ENCODE data around the gene NUP210L. TPM values are rescaled to one million over a fixed set of nuclear protein-coding genes. Genes with fewer than 3 reads are reported as not detected.

NUP210L gene
- total and polyA plus RNA-seq, 9 of the 15 experiments (the other 6 are each of a cell fraction or from before 2014, with no cell fraction given) = 0.01 to 0.04 TPM; not detected in 7

DNA sequence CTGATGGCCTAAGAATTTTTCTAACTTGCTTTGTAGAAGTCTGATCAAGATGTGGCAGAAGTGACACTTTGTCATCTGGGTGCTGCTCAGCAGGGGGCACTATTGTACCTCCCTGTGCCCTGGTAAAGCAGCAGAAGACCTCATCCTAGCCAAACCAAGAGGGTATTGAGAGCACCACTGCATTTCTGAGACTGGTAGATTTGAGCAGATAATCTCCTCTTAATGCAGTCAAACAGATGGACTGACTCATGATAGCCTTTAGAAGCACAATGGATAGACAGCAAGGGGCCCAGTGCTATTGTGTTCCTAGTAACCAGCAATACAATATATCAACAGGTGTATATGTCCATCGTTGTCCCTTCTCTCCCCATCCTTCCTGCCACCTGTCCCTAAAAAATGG, 31.3 kb upstream of the NUP210L start:
- Histone ChIP-seq H3K4me2 (ENCODE audit: insufficient read depth, low read length) (peak overlapping the region; percentile 58; the same call in 1 of the 2 replicates), H3K4me1 (replicated peaks in 1 of 2; ENCODE audit: control insufficient read depth in 2 of 2, insufficient read depth in 2 of 2, low read length in 2 of 2) (peaks cover 11 to 25% of the 10 kb centered on the region in 2 experiments; a peak in 4 of 5 replicates), H3K27me3 (ENCODE audit: control insufficient read depth in 2 of 2, insufficient read depth in 2 of 2, low read length in 2 of 2) (no peaks in the 10 kb centered on the region), H2AFZ (ENCODE audit: low read depth, low read length) (peak overlapping the region; percentile 20; the same call in 1 of the 2 replicates), H3K9me1 (ENCODE audit: control insufficient read depth, insufficient read depth, low read length) (no peaks in the 10 kb centered on the region), H3K79me2 (ENCODE audit: control insufficient read depth, insufficient read depth, low read length) (peaks cover 19% of the 10 kb centered on the region), H3K9ac (ENCODE audit: insufficient read depth in 1 of 2, low read depth in 2 of 2, low read length in 2 of 2) (no peak overlapping the region), H3K4me3 (no peak overlapping the region), H3K9me3 (replicated peaks; ENCODE audit: control insufficient read depth, insufficient read depth, low read depth, low read length) (no peaks in the 10 kb centered on the region), H3K27ac (ENCODE audit: extremely low read depth, low read depth, low read length) (peak overlapping the region; percentile 46; the same call in 1 of the 3 replicates), H4K20me1 (replicated peaks; ENCODE audit: control insufficient read depth, insufficient read depth, low read length) (peaks cover 16% of the 10 kb centered on the region), H3K36me3 (ENCODE audit: control insufficient read depth, insufficient read depth, low read length) (peaks cover 3% of the 10 kb centered on the region; the same call in 1 of the 3 replicates)
- DNase-seq (ENCODE audit: extremely low read depth in 1 of 4, low spot score in 3 of 4) (peak; percentile 61 to 86 (median 67)), FAIRE-seq (peak; percentile 82), ATAC-seq (peak; percentile 33)
- ChIA-PET POLR2A (interaction anchor here (1.3 kb wide), 1 partner anchor 195 kb away, joined by 4 read pairs; the partner anchor contains the start of gene RPS27), CTCF (ENCODE audit: low intra/inter-chr PET ratio) (interaction anchor here (1.9 kb wide), 1 partner anchor 86 kb away, joined by 15 read pairs; the partner anchor contains the start of gene HAX1)
- in situ Hi-C loops (cut with MboI) (no loop called here), intact Hi-C loops (cut with micrococcal nuclease) (loop anchor here (1.0 to 5.0 kb wide), 4 partner anchors 36 to 166 kb away; partner anchors contain the start of genes HAX1 and UBAP2L)
- no TSS peak for BruUV-seq (replicated peaks)
- WGBS (ENCODE audit: insufficient coverage, low coverage, missing lambda C conversion rate) = 8% methylated on average over 1 of the region's 1 CpG
- TF ChIP-seq RB1 (IDR thresholded peaks at IDR 0.05; ENCODE audit: low read depth) = no peak
- TF ChIP-seq, protein P1, sequence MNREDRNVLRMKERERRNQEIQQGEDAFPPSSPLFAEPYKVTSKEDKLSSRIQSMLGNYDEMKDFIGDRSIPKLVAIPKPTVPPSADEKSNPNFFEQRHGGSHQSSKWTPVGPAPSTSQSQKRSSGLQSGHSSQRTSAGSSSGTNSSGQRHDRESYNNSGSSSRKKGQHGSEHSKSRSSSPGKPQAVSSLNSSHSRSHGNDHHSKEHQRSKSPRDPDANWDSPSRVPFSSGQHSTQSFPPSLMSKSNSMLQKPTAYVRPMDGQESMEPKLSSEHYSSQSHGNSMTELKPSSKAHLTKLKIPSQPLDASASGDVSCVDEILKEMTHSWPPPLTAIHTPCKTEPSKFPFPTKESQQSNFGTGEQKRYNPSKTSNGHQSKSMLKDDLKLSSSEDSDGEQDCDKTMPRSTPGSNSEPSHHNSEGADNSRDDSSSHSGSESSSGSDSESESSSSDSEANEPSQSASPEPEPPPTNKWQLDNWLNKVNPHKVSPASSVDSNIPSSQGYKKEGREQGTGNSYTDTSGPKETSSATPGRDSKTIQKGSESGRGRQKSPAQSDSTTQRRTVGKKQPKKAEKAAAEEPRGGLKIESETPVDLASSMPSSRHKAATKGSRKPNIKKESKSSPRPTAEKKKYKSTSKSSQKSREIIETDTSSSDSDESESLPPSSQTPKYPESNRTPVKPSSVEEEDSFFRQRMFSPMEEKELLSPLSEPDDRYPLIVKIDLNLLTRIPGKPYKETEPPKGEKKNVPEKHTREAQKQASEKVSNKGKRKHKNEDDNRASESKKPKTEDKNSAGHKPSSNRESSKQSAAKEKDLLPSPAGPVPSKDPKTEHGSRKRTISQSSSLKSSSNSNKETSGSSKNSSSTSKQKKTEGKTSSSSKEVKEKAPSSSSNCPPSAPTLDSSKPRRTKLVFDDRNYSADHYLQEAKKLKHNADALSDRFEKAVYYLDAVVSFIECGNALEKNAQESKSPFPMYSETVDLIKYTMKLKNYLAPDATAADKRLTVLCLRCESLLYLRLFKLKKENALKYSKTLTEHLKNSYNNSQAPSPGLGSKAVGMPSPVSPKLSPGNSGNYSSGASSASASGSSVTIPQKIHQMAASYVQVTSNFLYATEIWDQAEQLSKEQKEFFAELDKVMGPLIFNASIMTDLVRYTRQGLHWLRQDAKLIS (CRISPR knock-in tag; IDR thresholded peaks at IDR 0.05) = no peak
- 0 out of 2 replicates have a peak, but pooled peaks have one; percentile 22 for TF ChIP-seq ZNF384 (IDR thresholded peaks at IDR 0.05; ENCODE audit: low read depth, low read length)
- TF ChIP-seq ARID2 (IDR thresholded peaks at IDR 0.05) = peak; percentile 37; the same call in 1 of the 2 replicates
- TF ChIP-seq CTBP1 (IDR thresholded peaks at IDR 0.05; ENCODE audit: borderline replicate concordance) = peak; percentile 56; the same call in 1 of the 2 replicates
- no peak for TF ChIP-seq IFI16 (CRISPR knock-in tag; IDR thresholded peaks at IDR 0.05)
- no peak for TF ChIP-seq ZNF444 (CRISPR knock-in tag; IDR thresholded peaks at IDR 0.05)
- 0 out of 2 replicates have a peak, but pooled peaks have one; percentile 6 for TF ChIP-seq BCOR (IDR thresholded peaks at IDR 0.05)
- no peak for TF ChIP-seq RHOXF2B (CRISPR knock-in tag; conservative IDR thresholded peaks at IDR 0.05)
- no peak for TF ChIP-seq IRF9 (tag; IDR thresholded peaks at IDR 0.05)
- TF ChIP-seq, protein P2, sequence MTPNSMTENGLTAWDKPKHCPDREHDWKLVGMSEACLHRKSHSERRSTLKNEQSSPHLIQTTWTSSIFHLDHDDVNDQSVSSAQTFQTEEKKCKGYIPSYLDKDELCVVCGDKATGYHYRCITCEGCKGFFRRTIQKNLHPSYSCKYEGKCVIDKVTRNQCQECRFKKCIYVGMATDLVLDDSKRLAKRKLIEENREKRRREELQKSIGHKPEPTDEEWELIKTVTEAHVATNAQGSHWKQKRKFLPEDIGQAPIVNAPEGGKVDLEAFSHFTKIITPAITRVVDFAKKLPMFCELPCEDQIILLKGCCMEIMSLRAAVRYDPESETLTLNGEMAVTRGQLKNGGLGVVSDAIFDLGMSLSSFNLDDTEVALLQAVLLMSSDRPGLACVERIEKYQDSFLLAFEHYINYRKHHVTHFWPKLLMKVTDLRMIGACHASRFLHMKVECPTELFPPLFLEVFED (CRISPR knock-in tag; conservative IDR thresholded peaks at IDR 0.05) = 0 out of 2 replicates have a peak, but pooled peaks have one; percentile 6
- TF ChIP-seq, protein P3, sequence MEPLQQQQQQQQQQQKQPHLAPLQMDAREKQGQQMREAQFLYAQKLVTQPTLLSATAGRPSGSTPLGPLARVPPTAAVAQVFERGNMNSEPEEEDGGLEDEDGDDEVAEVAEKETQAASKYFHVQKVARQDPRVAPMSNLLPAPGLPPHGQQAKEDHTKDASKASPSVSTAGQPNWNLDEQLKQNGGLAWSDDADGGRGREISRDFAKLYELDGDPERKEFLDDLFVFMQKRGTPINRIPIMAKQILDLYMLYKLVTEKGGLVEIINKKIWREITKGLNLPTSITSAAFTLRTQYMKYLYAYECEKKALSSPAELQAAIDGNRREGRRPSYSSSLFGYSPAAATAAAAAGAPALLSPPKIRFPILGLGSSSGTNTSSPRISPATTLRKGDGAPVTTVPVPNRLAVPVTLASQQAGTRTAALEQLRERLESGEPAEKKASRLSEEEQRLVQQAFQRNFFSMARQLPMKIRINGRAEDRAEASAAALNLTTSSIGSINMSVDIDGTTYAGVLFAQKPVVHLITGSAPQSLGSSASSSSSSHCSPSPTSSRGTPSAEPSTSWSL (CRISPR knock-in tag; IDR thresholded peaks at IDR 0.05; ENCODE audit: borderline replicate concordance) = no peak
- no peak for TF ChIP-seq CREB3 (tag; conservative IDR thresholded peaks at IDR 0.05; ENCODE audit: low read depth)
- 0 out of 2 replicates have a peak, but pooled peaks have one; percentile 15 for TF ChIP-seq CC2D1A (IDR thresholded peaks at IDR 0.05)

Data from K562 (cell line).